HG03095 (cell line): ENCODE data around the gene NRARP.
A peak's percentile ranks its signal among the peaks of the same experiment; 100 is the strongest.

Experiments
- ATAC-seq: cut with Tn5 transposase; IDR thresholded peaks from one replicate; pipeline ENCODE4 v1.9.1; 2021; ENCODE audit warnings: moderate library complexity; ENCODE audit not compliant: unreplicated experiment

The NRARP gene

DNA sequence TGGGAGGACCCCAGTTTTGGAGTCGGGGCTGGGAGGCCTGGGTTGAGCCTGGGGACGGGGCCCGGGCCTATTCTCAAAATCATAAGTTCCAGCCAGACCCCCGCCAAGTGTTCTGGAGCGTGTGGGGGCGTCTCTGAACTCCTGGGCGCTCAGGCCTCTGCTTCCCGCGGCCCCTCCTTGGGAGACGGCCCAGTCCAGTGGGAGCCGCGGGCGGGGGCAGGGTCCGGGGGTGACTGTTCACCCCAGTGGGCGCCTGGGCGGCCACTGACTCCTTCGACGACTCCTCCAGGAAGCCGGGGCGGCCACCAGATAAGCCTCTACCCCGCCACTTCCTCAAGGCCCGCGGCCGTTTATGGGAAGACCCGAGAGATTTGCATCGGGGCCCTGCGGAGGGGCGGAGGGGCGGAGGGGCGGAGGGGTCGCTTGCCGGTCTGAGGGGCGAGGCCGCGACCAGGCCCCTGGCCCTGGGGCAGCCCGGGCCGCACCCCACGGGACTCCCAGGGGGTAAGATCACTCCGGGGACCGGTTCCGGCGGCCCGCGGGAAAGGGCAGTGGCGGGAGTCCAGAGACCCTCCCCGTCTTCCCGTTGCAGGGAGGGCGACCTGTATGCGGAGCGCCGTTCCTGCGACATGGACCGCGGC is 23.9 kb downstream of the NRARP start:
- peak; percentile 4 for ATAC-seq

GRCh38 chr9:137277329-137278041 is 24.6 kb downstream of the NRARP start, which contains the start of gene TOR4A:
TOR4A (plus strand) TSS chr9:137277726; CDS start chr9:137278690, 964 bp downstream.
- ATAC-seq, result peak; percentile 67

- no peak for ATAC-seq
Measured at GRCh38 chr9:137276473-137277328, 25.4 kb downstream of the NRARP start.

DNA sequence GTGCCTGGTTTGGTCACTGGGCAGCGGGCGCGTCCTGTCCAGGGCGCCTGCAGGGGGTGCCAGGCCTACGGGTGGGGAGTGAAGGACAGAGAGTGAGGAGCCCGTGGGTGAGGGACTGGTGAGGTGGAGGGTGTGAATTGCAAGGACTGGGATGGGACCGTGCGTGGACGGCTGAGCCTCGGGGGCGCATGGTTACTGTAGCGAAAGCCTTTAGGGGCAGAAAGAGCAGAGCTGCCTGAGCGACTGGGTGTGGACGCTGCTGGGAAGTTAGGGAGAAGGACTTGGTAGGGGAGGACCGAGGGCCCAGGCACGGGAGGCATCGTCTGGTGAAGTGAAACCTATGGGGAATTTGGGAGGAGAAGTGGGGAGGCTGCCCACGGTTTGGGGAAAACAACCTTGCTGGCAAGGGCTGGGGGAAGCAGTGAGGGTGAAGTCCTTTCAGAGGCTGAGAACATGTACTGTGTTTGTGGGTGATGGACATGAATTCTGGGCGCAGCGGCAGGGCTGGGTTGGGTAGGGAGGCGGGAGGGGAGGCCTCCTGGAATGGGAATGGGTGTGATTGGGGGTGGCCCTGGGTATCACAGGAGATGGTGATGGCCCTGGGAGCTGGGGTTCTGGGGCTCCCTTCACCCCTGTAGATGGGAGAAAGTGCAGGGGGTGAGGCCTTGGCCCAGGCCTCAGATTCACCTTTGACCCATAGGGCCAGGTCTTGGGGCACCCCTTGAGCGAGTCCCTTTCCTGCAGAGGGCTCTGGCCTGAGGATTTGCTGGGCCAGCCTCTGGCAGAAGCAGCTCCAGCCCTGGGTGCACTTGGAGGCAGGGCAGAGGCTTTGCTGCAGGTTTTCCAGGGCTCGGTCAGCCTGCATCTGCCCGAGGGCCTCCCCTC is 26.2 kb downstream of the NRARP start:
- no peak for ATAC-seq

- ATAC-seq, result no peak
Measured at GRCh38 chr9:137275203-137275587, 26.9 kb downstream of the NRARP start.

DNA sequence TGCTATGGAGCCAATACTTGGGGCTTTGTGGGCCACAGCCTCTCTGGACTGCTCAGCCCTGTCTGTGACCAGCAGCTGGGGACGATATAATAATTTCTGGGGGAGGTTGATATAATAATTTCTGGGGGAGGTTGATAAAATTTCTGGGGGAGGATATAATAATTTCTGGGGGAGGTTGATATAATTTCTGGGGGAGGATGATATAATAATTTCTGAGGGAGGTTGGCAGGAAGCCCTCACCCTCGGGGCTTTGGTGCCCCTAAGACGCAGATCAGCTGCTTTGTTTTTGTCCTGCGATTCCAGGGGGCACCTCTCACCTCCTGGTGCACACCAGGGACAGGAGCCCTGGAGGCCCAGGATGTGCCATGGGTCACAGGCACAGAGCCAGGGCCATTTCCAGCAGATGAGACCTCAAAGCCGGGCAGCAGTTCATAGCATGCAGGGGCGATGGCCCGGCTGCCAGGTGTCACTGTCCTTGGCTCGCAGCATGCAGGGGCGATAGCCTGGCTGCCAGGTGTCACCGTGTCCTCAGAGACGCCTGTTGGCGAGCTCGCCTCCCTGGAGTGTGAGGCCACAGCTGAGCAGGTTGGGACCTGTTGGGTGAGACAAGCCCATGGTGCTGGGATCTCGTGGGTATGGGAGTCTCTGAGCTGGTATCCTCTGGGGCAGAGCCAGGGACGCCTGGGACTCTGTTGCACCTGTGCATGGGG is 28.3 kb downstream of the NRARP start:
- no peak for ATAC-seq

GRCh38 chr9:137273095-137273490 is 29.0 kb downstream of the NRARP start:
- ATAC-seq, result no peak

GRCh38 chr9:137272241-137273094 is 29.6 kb downstream of the NRARP start:
- ATAC-seq, result no peak

- ATAC-seq, result no peak
Measured at GRCh38 chr9:137271696-137272076, 30.4 kb downstream of the NRARP start.

DNA sequence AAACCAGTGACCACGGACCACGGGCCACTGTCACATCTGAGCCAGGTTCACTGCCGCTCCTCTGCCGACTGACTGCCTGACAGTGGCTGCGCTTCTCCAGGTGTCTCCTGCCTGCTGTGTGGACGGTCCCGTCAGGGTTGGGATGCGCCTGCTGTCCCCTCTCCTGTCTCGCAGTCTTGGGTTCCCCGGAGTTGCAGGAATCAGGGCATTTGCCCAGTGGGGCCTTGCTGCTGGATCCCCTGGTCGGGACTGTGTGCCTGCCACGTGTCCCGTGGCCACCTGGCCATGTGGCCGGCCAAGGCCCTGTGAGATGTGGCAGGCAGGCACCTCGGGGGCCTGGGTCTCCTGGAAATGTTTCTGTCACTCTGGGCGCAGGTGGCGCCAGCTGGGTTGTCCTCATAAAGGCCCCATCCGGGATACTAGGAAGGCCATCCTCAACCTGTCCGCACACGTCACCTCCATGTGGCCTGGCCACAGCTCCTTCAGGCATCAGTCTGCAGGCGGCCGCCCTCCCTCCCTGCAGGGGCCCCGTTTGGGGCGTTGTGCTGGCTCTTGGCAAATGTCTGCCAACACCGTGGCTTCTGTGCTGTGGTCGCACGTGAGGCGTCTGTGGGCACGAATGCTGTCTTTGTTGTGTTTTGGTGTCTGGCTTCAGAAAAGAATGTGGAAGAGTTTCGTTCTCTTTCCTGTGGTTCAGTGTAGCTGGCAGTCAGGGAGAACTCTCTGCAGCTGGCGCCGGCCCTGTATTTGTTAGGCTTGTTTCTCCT is 31.0 kb downstream of the NRARP start:
- ATAC-seq, result no peak

GRCh38 chr9:137269231-137269772 is 32.8 kb downstream of the NRARP start:
- ATAC-seq, result no peak

DNA sequence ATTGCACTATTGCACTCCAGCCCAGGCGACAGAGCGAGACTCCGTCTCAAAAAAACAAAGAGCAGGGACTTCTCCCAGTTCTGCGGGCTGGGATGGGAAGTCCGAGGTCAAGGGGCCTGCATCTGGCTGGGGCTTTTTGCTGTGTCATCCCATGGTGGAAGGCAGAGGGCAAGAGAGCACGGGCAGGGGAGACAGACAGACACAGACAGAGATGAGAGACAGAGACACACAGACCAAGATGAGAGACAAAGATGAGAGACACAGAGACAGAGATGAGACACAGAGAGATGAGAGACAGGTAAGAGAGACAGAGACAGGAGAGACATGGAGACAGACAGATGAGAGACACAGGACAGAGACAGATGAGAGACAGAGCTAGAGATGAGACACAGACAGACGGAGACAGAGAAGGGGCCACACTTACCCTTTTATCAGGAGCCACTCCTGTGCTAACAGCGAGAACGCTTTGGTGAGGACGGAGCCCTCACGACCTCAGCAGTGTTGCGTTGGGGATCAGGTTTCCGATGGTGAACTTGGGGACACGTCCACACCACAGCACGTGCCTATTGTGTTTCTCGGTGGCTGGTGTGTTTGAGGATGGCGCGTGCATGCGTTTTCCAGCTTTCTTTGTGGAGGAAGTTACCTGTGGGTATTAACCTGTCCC is 33.4 kb downstream of the NRARP start:
- ATAC-seq, result no peak

GRCh38 chr9:137267933-137268355 is 34.1 kb downstream of the NRARP start:
- no peak for ATAC-seq

GRCh38 chr9:137266585-137267453 is 35.3 kb downstream of the NRARP start:
- no peak for ATAC-seq

- ATAC-seq, result no peak
Measured at GRCh38 chr9:137266162-137266527, 35.9 kb downstream of the NRARP start.

DNA sequence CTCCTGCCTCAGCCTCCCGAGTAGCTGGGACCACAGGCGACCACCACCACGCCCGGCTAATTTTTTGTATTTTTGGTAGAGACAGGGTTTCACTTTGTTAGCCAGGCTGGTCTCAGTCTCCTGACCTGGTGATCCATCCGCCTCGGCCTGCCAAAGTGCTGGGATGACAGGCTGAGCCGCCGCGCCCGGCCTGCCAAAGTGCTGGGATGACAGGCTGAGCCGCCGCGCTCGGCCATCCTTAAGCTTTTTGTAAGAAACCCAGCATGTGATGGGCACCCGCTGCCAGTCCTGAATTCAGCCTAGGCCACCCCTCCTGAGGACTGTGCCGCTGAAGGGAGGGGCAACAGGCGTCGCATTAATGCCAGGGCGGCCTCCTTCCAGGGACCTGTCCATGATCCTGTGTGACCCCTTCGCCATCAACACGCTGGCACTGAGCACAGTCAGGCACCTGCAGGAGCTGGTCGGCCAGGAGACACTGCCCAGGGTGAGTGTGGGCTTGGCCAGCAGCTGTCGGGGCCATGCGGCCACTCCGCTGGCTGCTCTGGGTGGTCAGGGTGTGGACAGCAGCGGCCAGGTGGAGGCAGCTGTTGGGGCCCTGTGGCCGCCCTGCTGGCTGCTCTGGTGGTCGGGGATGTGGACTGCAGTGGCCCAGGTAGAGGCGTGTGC is 36.4 kb downstream of the NRARP start:
- ATAC-seq, result no peak
